GM12873 (cell line): ENCODE measurements around the gene DAAM1.
A peak's percentile ranks its signal among the peaks of the same experiment; 100 is the strongest.

ENCODE experiments used
- TF ChIP-seq, protein P1 (sequence below): IDR thresholded peaks from 2 replicates; pipeline ENCODE4 v1.5.1; 2012; ENCODE audit warnings: low read depth, mild to moderate bottlenecking, moderate library complexity, low read length, control low read depth; ENCODE audit not compliant: insufficient read depth; ENCODE audit errors: missing control alignments

DAAM1 gene

DNA sequence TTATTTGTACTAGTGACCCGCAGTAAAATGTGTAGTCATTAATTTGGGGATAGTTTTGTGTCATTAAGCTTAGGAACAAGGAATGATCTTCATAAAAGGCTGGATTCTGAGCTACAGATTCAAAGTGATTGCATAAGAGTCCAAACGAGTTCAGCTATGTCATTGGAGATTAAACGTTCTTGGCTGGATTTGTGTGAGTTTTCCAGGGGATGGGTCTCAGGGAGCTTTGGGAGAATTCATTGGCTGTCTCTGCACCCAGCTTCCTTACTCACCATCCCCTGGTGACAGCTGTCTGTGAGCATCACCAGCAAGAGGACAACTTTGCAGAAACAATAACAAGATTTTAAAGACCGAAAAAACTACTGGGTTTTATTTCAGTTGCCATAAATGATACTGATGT, 130.4 kb downstream of the DAAM1 start:
- TF ChIP-seq, protein P1, sequence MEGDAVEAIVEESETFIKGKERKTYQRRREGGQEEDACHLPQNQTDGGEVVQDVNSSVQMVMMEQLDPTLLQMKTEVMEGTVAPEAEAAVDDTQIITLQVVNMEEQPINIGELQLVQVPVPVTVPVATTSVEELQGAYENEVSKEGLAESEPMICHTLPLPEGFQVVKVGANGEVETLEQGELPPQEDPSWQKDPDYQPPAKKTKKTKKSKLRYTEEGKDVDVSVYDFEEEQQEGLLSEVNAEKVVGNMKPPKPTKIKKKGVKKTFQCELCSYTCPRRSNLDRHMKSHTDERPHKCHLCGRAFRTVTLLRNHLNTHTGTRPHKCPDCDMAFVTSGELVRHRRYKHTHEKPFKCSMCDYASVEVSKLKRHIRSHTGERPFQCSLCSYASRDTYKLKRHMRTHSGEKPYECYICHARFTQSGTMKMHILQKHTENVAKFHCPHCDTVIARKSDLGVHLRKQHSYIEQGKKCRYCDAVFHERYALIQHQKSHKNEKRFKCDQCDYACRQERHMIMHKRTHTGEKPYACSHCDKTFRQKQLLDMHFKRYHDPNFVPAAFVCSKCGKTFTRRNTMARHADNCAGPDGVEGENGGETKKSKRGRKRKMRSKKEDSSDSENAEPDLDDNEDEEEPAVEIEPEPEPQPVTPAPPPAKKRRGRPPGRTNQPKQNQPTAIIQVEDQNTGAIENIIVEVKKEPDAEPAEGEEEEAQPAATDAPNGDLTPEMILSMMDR = no peak

DNA sequence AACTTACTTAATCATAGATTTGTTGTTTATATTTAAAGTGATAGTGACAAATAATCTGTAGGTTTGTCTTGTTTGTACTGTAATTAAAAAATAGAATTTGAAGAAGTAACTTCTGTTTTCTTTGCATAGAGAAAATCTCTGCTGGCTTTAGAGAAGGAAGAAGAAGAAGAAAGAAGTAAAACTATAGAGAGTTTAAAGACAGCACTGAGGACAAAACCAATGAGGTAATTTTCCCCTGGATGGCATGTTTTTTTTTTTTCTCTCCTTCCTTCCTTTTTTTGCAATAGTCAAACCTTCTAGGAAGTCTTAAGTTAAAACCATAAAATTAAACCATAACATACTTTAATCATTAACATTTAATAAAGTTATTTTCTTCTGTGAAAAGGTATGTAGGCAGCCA, 131.9 kb downstream of the DAAM1 start:
- TF ChIP-seq, protein P1 = no peak

GRCh38 chr14:59320763-59321625, 132.5 kb downstream of the DAAM1 start:
- TF ChIP-seq, protein P1 = no peak

- TF ChIP-seq, protein P1 = no peak
Observed at GRCh38 chr14:59321626-59321949, 133.1 kb downstream of the DAAM1 start.

GRCh38 chr14:59325906-59326305, 137.4 kb downstream of the DAAM1 start:
- TF ChIP-seq, protein P1 = no peak

DNA sequence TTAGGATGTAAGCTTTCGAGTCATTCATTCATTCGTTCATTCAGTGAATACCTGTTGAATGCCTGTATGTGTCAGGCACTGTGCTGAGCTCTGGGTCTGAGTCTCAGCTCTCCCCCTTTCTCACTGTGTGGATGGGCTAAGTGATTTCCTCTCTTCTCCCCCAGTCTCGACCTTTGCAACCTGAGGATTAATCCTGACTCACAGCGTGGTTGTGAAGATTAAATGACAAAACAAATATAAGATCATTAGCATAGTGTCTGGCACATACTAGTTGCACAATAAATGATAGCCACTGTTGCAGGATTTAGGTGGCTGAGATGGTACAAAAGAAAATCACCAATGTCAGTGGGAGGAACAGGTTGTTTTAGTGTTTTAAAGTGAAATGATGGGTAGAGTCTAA, 140.0 kb downstream of the DAAM1 start:
- TF ChIP-seq, protein P1 = no peak

GRCh38 chr14:59330455-59330854, 142.0 kb downstream of the DAAM1 start:
- TF ChIP-seq, protein P1 = peak; percentile 27
